Stimulated activated CD4-positive, alpha-beta T cell treated with anti-CD3 and anti-CD28 coated beads, Interleukin-15, amount 100 ng/mL, for 24 hours (primary cell): ENCODE measurements around the gene INPPL1.
A peak's percentile ranks its signal among the peaks of the same experiment; 100 is the strongest.

Source experiments
- DNase-seq: peaks from one replicate; pipeline ENCODE4 v3.0.0-alpha.2; 2020

The INPPL1 gene

GRCh38 chr11:72220696-72221363 is 3.7 kb upstream of the INPPL1 start:
- no peak for DNase-seq

GRCh38 chr11:72221386-72222075 is 3.0 kb upstream of the INPPL1 start:
- DNase-seq = no peak

- no peak for DNase-seq
These were observed 2.3 kb upstream of the INPPL1 start for GRCh38 chr11:72222106-72222891.

- DNase-seq = peak; percentile 97
These were observed 1.5 kb upstream of the INPPL1 start for GRCh38 chr11:72222907-72223614.

GRCh38 chr11:72223615-72224563 is 678 bp upstream of the INPPL1 start:
- peak; percentile 76 for DNase-seq

GRCh38 chr11:72225411-72225951 is 914 bp downstream of the INPPL1 start:
- DNase-seq = peak; percentile 48

- DNase-seq = no peak
These were observed 2.1 kb downstream of the INPPL1 start for GRCh38 chr11:72226701-72227100.

- no peak for DNase-seq
These were observed 3.0 kb downstream of the INPPL1 start for GRCh38 chr11:72227316-72228228.

GRCh38 chr11:72228229-72228843 is 3.8 kb downstream of the INPPL1 start:
- no peak for DNase-seq

GRCh38 chr11:72228844-72229231 is 4.3 kb downstream of the INPPL1 start:
- DNase-seq = no peak

GRCh38 chr11:72229336-72229924 is 4.9 kb downstream of the INPPL1 start:
- no peak for DNase-seq

GRCh38 chr11:72229925-72230763 is 5.6 kb downstream of the INPPL1 start:
- no peak for DNase-seq

- no peak for DNase-seq
These were observed 6.3 kb downstream of the INPPL1 start for GRCh38 chr11:72230764-72231365.

- DNase-seq = no peak
These were observed 7.1 kb downstream of the INPPL1 start for GRCh38 chr11:72231396-72232259.

- DNase-seq = no peak
These were observed 7.9 kb downstream of the INPPL1 start for GRCh38 chr11:72232260-72233055.

- DNase-seq = no peak
These were observed 8.6 kb downstream of the INPPL1 start for GRCh38 chr11:72233056-72233772.
